ENCODE data around the gene WBP2NL.

- TF ChIP-seq CTCF (IDR thresholded peaks at IDR 0.05; ENCODE audit: low read length): no peak
- no peak for TF ChIP-seq EZH2 (optimal IDR thresholded peaks at IDR 0.05; ENCODE audit: low read depth, low read length)
- no peak for TF ChIP-seq EZH2phosphoT487 (IDR thresholded peaks at IDR 0.05; ENCODE audit: low read length)
These were observed 17.5 kb downstream of the WBP2NL start for GRCh38 chr22:42016111-42016510.
